Keratinocyte (primary cell): ENCODE measurements around the gene NFKBIZ.
"Not testable (repeated sequence)": the region's sequence is repeated elsewhere in the genome, so short reads cannot be mapped to it uniquely, and the experiment has no call there.

Experiments
- EZH2 ChIP-seq: IDR thresholded peaks from one replicate; pipeline ENCODE4 v1.6.1; 2012; ENCODE audit warnings: inconsistent platforms, mild to moderate bottlenecking, low read length, moderate library complexity
- TF ChIP-seq, protein P1 (sequence below), 3 experiments: IDR thresholded peaks in 1 of 3; conservative IDR thresholded peaks in 1 of 3; optimal IDR thresholded peaks in 1 of 3; 2 replicates in 2 of 3; 3 replicates in 1 of 3; pipeline versions ENCODE3 to v1.5.1; 2011; ENCODE audit warnings: low read length in 3 of 3, mild to moderate bottlenecking in 3 of 3, moderate library complexity in 2 of 3, control low read depth in 1 of 3, inconsistent platforms in 1 of 3; ENCODE audit not compliant: insufficient read depth in 2 of 3; ENCODE audit errors: extremely low read depth in 1 of 3

DNA sequence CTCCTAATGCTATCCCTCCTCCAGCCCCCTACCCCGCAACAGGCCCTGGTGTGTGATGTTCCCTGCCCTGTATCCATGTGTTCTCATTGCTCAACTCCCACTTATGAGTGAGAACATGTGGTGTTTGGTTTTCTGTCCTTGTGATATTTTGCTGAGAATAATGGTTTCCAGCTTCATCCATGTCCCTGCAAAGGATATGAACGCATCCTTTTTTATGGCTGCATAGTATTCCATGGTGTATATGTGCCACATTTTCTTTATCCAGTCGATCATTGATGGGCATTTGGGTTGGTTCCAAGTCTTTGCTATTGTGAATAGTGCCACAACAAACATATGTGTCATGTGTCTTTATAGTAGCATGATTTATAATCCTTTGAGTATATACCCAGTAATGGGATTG is 36.3 kb downstream of the NFKBIZ start:
- TF ChIP-seq, protein P1, sequence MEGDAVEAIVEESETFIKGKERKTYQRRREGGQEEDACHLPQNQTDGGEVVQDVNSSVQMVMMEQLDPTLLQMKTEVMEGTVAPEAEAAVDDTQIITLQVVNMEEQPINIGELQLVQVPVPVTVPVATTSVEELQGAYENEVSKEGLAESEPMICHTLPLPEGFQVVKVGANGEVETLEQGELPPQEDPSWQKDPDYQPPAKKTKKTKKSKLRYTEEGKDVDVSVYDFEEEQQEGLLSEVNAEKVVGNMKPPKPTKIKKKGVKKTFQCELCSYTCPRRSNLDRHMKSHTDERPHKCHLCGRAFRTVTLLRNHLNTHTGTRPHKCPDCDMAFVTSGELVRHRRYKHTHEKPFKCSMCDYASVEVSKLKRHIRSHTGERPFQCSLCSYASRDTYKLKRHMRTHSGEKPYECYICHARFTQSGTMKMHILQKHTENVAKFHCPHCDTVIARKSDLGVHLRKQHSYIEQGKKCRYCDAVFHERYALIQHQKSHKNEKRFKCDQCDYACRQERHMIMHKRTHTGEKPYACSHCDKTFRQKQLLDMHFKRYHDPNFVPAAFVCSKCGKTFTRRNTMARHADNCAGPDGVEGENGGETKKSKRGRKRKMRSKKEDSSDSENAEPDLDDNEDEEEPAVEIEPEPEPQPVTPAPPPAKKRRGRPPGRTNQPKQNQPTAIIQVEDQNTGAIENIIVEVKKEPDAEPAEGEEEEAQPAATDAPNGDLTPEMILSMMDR (optimal IDR thresholded peaks at IDR 0.05 in 1 of 3, IDR thresholded peaks at IDR 0.05 in 1 of 3, conservative IDR thresholded peaks at IDR 0.05 in 1 of 3; ENCODE audit: extremely low read depth in 1 of 3, insufficient read depth in 2 of 3, low read length in 3 of 3), result not testable (repeated sequence)
- not testable (repeated sequence) for TF ChIP-seq EZH2
